ENCODE data around the gene DLG1.
"Not testable (repeated sequence)": the region's sequence is repeated elsewhere in the genome, so short reads cannot be mapped to it uniquely, and the experiment has no call there.

Gene DLG1

DNA sequence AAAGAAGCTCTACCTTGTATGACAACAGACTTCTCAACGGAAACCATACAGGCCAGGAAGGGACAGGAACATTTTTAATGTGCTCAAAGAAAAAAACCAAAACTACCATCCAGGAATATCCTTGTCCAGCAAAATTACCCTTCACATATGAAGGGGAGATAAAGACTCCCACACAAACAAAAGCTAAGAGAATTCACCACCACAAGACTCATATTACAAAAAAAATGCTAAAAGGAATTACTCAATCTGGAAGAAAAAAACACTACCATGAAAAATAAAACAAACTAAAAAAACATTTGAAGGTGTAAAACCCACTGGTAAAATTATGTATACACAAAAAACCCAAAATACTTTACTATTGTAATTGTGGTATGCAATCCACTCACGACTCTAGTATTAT lies 57.2 kb downstream of the DLG1 start:
- no peak for DNase-seq

GRCh38 chr3:197239857-197240256 lies 58.6 kb downstream of the DLG1 start:
- DNase-seq, result no peak

DNA sequence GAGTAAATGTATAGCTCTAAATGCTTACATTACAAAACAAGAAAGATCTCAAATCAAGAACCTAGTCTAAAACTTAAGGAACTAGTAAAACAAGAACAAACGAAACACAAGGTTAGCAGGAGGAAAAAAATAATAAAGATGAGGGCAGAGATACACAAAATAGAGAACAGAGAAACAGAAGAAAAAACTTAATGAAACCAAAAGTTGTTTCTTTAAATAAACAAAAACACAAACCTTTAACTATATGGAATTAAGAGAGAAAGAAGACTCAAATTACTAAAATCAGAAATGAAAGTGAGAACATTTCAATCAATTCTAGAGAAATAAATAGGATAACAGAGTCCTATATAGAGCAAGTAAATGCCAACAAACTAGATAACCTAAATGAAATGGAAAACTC lies 59.6 kb downstream of the DLG1 start:
- no peak for DNase-seq

DNA sequence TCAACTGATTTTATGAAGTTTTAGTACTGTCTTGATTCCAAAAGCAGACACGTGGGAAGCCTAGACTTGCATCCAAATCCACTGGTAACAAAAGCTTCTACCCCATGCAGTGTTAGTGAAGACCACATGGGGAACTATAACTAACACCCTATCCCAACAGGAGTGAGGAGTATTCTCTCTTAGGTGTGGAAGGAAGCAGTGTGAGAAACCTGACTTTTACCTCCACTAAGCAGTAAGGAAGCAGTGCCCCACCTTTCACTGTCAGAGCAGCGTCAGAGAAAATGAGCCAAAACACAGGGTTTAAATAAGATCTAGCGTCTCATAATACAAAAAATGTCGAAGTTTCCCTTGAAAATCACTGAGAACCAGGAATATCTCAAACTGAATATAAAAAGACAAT lies 60.5 kb downstream of the DLG1 start:
- DNase-seq, result no peak

GRCh38 chr3:197236362-197236761 lies 62.0 kb downstream of the DLG1 start:
- DNase-seq, result no peak

GRCh38 chr3:197234947-197235914 lies 63.2 kb downstream of the DLG1 start:
- DNase-seq, result no peak

- DNase-seq, result no peak
Measured at GRCh38 chr3:197231321-197231720, 67.1 kb downstream of the DLG1 start.

GRCh38 chr3:197229836-197230235 lies 68.6 kb downstream of the DLG1 start:
- no peak for DNase-seq

DNA sequence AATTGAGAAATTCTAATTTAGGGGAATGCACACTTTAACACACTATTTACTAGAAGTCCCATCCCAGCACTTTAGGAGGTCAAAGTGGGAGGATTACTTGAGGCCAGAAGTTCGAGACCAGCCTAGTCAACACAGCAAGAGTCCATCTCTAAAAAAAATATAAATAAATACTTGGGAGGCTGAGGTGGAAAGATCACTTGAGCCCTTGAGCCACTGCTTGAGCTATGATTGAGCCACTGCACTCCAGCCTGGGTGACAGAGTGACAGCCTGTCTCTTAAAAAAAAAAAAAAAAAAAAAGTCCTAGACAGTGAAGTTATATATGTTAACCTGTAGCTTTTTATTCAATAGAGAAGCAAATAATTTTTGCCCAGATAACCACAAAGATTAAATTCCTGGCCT lies 69.2 kb downstream of the DLG1 start:
- DNase-seq, result no peak

- DNase-seq, result no peak
Measured at GRCh38 chr3:197227780-197228574, 70.4 kb downstream of the DLG1 start.

DNA sequence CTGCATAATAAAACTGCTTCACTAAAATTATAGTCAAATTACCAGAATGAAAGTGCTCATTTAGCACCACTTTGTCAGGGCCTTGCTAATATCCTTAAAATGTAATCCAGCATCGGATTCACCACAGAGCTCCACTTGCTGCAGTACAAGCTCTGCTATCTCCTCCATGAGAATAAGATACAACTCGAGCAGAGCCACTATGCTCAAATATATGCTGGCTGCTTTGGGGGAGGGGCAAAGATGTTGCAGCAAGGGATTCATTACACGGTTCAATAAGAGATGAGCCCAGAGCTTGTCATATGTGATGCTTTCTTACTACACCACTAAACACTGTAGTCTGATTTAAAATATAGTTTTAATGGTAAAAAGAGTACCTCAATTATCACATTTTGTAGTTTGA lies 72.2 kb downstream of the DLG1 start:
- DNase-seq, result no peak

DNA sequence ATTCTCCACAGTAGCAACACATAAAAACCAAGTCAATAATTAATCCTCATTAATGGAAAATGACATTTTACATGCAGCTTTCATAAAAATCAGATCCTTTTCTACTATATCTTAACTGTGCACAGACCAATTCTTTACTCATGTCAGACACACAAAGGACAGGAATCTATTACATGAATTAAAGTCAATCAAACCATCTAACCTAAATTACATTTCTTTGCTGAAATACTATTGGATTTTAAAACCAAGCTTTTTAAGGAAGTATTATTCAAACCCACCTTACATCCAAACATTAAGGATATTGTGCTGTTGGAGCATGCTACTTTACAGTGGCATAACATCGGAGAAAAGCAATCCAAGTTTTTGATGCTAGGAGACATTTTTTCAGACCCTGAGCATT lies 72.8 kb downstream of the DLG1 start:
- no peak for DNase-seq

GRCh38 chr3:197224034-197224444 lies 74.4 kb downstream of the DLG1 start:
- DNase-seq, result no peak

DNA sequence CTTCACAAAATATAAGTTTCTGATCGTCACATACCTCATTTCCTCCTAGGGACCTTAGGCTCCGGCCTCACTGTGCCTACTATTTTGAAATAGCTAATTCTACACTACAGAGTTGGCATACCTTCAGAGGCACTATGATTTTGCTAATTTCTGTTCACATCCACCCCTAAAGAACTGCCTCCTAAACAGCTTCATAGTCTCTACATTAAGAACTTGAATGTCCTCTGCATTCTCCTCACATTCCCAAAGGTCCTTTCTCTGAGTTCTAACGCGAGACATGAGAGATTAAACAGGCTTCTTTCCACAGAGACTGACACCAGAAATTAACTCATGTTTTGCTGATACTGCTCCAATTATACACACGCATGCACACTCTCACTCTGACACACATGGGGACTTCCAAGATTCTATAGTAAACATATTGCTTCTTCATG lies 75.5 kb downstream of the DLG1 start:
- DNase-seq, result no peak

DNA sequence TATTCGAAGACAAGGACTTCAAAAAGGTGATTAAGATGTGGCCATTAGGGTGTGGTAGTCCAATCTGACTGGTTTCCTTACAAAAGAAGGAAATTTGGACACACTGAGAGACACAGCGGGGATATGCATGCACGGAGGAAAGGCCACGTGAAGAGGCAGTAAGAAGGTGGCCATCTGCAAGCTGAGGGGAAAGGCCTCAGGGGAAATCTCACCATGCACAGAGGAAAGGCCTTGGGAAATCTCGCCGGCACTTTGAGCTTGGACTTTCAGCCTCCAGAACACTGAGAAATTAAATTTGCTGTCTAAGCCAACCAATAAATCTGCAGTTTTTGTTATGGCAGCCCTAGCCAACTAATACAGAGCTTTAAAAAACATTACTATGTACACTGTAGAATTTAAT lies 78.8 kb downstream of the DLG1 start:
- no peak for DNase-seq

DNA sequence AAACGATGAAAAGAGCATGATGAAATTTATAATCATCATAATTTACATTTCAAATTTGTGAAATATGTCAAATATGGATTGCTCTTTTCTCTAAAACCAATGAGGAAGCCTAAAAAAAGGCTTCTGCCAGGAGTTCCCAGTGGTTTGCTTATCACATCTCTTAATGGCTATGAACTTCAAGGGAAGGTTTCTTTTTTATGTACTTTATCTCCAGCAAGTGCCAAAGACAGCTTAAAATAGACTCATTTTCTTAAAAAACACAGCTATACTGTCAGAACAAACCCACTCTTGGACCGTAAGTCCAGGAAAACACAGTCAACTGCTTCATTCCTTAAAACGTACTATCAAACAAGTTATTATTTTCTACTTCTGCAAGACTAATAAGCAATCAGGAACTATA lies 80.2 kb downstream of the DLG1 start:
- no peak for DNase-seq

DNA sequence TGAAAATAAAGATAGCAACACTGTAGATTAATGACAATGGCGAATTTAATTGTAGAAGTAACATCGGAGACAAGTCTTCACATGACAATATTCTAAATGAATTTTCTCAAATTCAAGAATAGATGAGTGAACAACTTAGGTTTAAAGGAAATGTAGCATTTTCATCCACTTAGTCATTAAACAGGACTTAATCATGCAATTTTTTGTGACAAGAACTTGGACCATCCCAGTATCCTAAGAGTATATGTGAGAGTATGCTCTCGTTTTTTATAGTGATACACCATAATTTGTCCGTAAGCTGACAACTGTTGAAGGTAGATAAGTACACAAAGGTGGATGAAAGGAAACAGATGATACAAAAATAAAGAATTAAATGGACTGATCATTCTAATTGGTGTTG lies 81.5 kb downstream of the DLG1 start:
- no peak for DNase-seq

DNA sequence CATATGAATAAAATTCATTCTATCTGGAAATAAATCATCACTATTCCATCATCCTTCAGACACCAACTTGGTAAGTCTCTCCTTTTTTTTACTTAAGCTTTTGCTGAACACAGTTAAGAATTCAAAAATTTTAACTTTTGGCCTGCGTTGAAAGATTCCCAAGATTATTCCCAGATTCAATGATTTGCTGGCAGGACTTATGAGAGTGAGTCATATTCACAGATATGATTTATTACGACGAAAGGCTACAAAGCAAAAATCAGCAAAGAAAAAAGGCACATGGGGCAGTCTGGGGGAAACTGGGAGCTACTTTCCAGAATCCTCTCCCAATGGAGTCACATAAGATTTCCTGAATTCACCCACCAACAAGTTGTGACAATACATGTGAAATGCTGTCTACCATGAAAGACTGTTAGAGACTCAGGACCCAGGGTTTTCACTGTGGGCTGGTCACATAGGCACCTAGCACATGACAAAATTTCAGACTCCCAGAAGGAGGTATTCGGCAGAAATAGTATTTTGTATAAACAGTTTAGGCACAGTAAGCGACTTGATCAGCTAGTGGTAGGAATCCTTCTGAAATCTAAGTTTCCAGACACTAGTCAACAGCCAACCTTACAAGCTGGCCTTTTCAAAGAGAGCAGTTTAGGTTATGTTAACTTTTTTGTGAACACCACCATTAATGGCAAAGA lies 82.1 kb downstream of the DLG1 start:
- no peak for DNase-seq

- DNase-seq, result no peak
Measured at GRCh38 chr3:197212290-197212689, 86.1 kb downstream of the DLG1 start.

- DNase-seq, result not testable (repeated sequence)
Measured at GRCh38 chr3:197211698-197212097, 86.7 kb downstream of the DLG1 start.

DNA sequence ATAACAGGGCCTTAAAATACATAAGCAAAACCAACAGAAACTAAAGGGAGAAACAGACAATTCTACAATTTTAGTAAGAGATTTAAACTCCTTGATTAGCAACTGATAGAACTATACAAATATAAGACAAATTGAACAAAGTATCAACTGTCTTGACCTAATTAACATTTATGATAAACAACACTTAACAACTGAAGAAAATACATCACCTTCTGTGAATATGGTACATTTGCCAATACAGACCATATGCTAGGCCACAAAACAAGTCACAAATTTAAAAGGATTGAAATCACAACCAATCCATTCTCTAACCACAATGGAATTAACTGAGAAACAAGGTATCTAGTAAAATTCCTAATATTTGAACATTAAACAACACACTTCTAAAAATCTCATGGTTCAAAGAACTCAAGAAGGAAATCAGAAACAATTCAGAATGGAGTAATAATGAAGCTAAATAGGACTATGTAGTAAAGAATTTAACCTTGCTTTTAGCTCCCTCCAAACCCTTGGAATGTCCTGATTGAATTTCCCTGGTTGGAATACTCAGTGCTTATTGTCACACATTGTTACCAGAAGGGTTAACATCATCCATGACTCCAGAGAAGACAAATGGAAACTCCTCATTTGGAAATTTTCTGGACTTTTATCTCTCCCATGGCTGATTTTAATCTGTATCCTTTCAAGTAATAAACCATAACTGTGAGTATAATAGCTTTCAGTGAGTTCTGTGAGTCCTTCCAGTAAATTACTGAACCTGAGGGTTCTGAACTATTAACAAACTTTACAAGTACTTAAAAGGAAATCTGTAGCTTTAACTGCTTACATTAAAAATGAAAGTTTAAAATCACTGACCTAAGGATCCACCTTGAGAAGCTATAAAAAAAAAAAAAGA lies 88.8 kb downstream of the DLG1 start:
- no peak for DNase-seq

DNA sequence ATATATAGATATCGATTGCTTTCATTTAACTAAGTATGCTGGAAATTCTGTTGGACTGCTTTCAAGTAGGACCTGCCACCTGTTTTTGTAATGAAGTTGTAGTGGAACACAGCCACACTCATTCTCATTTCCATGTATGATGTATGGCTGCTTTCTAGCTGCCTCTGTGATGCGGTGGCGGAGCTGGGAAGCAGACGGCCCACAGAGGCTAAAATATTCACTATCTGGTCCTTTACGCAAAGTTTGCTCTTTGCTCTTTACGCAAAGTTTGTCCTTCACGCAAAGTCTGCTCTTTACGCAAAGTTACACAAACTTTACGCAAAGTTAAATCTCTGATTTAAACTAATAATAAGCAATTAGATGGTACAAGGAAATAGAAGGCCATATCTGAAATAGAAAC lies 91.5 kb downstream of the DLG1 start:
- DNase-seq, result no peak

All from stimulated activated CD8-positive, alpha-beta memory T cell treated with anti-CD3 and anti-CD28 coated beads, Interleukin-4, amount 100 ng/mL, for 48 hours (primary cell).